Peyer's patch (tissue), 4 donors: ENCODE measurements around the gene SLC39A3.

Source experiments
- POLR2A ChIP-seq, 2 donors: fragments of 450-650 bp; IDR thresholded peaks; one replicate each; pipeline ENCODE4 v1.5.1; 2017; ENCODE audit warnings: antibody characterized with exemption in 2 of 2, mild to moderate bottlenecking in 2 of 2, moderate library complexity in 2 of 2
- TF ChIP-seq, protein P1 (sequence below), 6 experiments: fragments of 450-650 bp in 4 of 6; fragments of 200-600 bp in 2 of 6; sonication (generic) in 1 of 6; IDR thresholded peaks; one replicate each; pipeline ENCODE4 v1.5.1; 2017 to 2019; ENCODE audit warnings: antibody characterized with exemption in 6 of 6, mild to moderate bottlenecking in 3 of 6, moderate library complexity in 1 of 6

DNA sequence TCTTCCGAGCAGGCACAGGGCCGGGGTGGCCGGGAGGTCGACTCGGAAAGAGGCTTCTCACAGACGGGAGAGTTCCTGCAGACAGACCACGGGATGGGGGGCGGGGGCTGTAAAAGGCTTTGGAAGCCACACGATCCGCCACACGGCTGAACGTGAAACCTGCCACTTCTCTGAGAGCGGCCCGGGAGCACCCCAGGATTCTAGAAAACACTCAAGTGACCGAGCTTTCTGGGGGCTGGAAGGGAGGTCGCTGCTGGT lies 15.6 kb upstream of the SLC39A3 start:
- TF ChIP-seq, protein P1, sequence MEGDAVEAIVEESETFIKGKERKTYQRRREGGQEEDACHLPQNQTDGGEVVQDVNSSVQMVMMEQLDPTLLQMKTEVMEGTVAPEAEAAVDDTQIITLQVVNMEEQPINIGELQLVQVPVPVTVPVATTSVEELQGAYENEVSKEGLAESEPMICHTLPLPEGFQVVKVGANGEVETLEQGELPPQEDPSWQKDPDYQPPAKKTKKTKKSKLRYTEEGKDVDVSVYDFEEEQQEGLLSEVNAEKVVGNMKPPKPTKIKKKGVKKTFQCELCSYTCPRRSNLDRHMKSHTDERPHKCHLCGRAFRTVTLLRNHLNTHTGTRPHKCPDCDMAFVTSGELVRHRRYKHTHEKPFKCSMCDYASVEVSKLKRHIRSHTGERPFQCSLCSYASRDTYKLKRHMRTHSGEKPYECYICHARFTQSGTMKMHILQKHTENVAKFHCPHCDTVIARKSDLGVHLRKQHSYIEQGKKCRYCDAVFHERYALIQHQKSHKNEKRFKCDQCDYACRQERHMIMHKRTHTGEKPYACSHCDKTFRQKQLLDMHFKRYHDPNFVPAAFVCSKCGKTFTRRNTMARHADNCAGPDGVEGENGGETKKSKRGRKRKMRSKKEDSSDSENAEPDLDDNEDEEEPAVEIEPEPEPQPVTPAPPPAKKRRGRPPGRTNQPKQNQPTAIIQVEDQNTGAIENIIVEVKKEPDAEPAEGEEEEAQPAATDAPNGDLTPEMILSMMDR (IDR thresholded peaks at IDR 0.05): no peak
- no peak for TF ChIP-seq POLR2A (IDR thresholded peaks at IDR 0.05)
